ENCODE results near the gene TSKU. TPM values are rescaled to one million over a fixed set of nuclear protein-coding genes. Genes with fewer than 3 reads are reported as not detected.
A peak's percentile ranks its signal among the peaks of the same experiment; 100 is the strongest.

Gene TSKU
- total and polyA plus RNA-seq, 9 of the 15 experiments (the other 6 are each of a cell fraction or from before 2014, with no cell fraction given): 0.60 to 11.9 (median 8.4) TPM

DNA sequence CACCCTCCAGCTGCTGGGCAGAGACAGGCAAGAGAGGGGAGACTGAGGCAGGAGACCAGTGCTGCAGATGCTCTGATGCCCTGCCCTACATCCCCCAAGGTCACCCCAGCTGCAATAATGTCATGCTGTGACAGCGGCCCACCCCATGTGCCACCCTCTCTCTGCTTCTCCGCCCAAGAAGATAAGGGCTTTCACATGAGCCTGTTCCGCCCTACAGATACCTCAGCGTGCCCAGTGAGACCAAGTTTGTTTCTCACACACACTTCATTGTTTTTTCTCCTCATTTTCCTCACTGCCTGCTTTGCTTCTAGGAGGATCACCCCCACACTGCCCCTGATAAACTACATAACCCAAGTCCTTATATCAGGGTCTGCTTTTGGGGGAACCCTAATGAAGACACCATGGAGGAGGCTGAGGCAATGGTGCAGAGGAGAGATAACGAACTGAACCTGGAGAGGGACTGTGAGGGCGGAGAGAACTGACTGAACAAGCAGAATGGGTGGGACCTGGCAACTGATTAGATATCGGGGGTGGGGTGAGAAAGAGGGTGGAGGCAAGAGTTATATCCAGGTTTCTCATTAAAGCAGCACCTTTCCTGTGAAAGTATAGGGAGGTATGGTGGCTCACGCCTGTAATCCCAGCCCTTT is 37.5 kb upstream of the TSKU start (continued):
- TF ChIP-seq, protein P1, sequence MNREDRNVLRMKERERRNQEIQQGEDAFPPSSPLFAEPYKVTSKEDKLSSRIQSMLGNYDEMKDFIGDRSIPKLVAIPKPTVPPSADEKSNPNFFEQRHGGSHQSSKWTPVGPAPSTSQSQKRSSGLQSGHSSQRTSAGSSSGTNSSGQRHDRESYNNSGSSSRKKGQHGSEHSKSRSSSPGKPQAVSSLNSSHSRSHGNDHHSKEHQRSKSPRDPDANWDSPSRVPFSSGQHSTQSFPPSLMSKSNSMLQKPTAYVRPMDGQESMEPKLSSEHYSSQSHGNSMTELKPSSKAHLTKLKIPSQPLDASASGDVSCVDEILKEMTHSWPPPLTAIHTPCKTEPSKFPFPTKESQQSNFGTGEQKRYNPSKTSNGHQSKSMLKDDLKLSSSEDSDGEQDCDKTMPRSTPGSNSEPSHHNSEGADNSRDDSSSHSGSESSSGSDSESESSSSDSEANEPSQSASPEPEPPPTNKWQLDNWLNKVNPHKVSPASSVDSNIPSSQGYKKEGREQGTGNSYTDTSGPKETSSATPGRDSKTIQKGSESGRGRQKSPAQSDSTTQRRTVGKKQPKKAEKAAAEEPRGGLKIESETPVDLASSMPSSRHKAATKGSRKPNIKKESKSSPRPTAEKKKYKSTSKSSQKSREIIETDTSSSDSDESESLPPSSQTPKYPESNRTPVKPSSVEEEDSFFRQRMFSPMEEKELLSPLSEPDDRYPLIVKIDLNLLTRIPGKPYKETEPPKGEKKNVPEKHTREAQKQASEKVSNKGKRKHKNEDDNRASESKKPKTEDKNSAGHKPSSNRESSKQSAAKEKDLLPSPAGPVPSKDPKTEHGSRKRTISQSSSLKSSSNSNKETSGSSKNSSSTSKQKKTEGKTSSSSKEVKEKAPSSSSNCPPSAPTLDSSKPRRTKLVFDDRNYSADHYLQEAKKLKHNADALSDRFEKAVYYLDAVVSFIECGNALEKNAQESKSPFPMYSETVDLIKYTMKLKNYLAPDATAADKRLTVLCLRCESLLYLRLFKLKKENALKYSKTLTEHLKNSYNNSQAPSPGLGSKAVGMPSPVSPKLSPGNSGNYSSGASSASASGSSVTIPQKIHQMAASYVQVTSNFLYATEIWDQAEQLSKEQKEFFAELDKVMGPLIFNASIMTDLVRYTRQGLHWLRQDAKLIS (CRISPR knock-in tag; IDR thresholded peaks at IDR 0.05): no peak
- TF ChIP-seq RB1 (IDR thresholded peaks at IDR 0.05; ENCODE audit: low read depth) (0 out of 2 replicates have a peak, but pooled peaks have one; percentile 40), ZNF785 (CRISPR knock-in tag; IDR thresholded peaks at IDR 0.05) (no peak), MYNN (IDR thresholded peaks at IDR 0.05) (peak; percentile 95), MYNN (CRISPR knock-in tag; IDR thresholded peaks at IDR 0.05) (no peak), ZFP36 (IDR thresholded peaks at IDR 0.05; ENCODE audit: low read depth, low read length, partially characterized antibody) (no peak), ZKSCAN1 (IDR thresholded peaks at IDR 0.05; ENCODE audit: low read depth, low read length) (no peak), ZNF717 (CRISPR knock-in tag; IDR thresholded peaks at IDR 0.05) (no peak), ZNF707 (CRISPR knock-in tag; conservative IDR thresholded peaks at IDR 0.05) (no peak), HDAC6 (IDR thresholded peaks at IDR 0.05; ENCODE audit: low read depth, low read length) (no peak), TCFL5 (CRISPR knock-in tag; conservative IDR thresholded peaks at IDR 0.05) (no peak), MBD2 (IDR thresholded peaks at IDR 0.05; ENCODE audit: borderline replicate concordance, low read depth) (peak; percentile 34), POU5F1 (IDR thresholded peaks at IDR 0.05; ENCODE audit: borderline replicate concordance, low read depth, low read length, partially characterized antibody) (no peak), RFX1 (IDR thresholded peaks at IDR 0.05) (no peak), NCOA4 (IDR thresholded peaks at IDR 0.05; ENCODE audit: partially characterized antibody) (no peak), XRCC5 (IDR thresholded peaks at IDR 0.05; ENCODE audit: low read depth, low read length) (no peak)
- TF ChIP-seq, protein P2, sequence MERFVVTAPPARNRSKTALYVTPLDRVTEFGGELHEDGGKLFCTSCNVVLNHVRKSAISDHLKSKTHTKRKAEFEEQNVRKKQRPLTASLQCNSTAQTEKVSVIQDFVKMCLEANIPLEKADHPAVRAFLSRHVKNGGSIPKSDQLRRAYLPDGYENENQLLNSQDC (CRISPR knock-in tag; IDR thresholded peaks at IDR 0.05): no peak
- TF ChIP-seq, protein P3, sequence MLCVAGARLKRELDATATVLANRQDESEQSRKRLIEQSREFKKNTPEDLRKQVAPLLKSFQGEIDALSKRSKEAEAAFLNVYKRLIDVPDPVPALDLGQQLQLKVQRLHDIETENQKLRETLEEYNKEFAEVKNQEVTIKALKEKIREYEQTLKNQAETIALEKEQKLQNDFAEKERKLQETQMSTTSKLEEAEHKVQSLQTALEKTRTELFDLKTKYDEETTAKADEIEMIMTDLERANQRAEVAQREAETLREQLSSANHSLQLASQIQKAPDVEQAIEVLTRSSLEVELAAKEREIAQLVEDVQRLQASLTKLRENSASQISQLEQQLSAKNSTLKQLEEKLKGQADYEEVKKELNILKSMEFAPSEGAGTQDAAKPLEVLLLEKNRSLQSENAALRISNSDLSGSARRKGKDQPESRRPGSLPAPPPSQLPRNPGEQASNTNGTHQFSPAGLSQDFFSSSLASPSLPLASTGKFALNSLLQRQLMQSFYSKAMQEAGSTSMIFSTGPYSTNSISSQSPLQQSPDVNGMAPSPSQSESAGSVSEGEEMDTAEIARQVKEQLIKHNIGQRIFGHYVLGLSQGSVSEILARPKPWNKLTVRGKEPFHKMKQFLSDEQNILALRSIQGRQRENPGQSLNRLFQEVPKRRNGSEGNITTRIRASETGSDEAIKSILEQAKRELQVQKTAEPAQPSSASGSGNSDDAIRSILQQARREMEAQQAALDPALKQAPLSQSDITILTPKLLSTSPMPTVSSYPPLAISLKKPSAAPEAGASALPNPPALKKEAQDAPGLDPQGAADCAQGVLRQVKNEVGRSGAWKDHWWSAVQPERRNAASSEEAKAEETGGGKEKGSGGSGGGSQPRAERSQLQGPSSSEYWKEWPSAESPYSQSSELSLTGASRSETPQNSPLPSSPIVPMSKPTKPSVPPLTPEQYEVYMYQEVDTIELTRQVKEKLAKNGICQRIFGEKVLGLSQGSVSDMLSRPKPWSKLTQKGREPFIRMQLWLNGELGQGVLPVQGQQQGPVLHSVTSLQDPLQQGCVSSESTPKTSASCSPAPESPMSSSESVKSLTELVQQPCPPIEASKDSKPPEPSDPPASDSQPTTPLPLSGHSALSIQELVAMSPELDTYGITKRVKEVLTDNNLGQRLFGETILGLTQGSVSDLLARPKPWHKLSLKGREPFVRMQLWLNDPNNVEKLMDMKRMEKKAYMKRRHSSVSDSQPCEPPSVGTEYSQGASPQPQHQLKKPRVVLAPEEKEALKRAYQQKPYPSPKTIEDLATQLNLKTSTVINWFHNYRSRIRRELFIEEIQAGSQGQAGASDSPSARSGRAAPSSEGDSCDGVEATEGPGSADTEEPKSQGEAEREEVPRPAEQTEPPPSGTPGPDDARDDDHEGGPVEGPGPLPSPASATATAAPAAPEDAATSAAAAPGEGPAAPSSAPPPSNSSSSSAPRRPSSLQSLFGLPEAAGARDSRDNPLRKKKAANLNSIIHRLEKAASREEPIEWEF (CRISPR knock-in tag; IDR thresholded peaks at IDR 0.05): no peak
- TF ChIP-seq, protein P4, sequence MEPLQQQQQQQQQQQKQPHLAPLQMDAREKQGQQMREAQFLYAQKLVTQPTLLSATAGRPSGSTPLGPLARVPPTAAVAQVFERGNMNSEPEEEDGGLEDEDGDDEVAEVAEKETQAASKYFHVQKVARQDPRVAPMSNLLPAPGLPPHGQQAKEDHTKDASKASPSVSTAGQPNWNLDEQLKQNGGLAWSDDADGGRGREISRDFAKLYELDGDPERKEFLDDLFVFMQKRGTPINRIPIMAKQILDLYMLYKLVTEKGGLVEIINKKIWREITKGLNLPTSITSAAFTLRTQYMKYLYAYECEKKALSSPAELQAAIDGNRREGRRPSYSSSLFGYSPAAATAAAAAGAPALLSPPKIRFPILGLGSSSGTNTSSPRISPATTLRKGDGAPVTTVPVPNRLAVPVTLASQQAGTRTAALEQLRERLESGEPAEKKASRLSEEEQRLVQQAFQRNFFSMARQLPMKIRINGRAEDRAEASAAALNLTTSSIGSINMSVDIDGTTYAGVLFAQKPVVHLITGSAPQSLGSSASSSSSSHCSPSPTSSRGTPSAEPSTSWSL (CRISPR knock-in tag; IDR thresholded peaks at IDR 0.05; ENCODE audit: borderline replicate concordance): no peak

Data from K562 (cell line).